BJ (cell line): ENCODE data around the gene SPTSSA. TPM values are rescaled to one million over a fixed set of nuclear protein-coding genes. Genes with fewer than 3 reads are reported as not detected.
"Not testable (repeated sequence)": the region's sequence is repeated elsewhere in the genome, so short reads cannot be mapped to it uniquely, and the experiment has no call there.

Experiments used
- CTCF ChIA-PET: fragments of 350-600 bp; formaldehyde crosslinking; extraction: SDS; loops from one replicate; lab custom pipeline; 2021; ENCODE audit warnings: antibody characterized with exemption, inconsistent platforms; lab: Yijun Ruan, JAX
- POLR2A ChIA-PET: fragments of 300-600 bp; sonication (Branson Sonifier 250); formaldehyde crosslinking; extraction: SDS; loops from one replicate; lab custom pipeline; 2021; ENCODE audit warnings: antibody characterized with exemption; lab: Charles Lee
- DNase-seq: peaks from one replicate; pipeline ENCODE4 v3.0.0-alpha.2; 2011; ENCODE audit warnings: low read depth
- H3K27me3 ChIP-seq: 2 replicates; pipeline ENCODE4 v1.6.0; 2011; ENCODE audit warnings: low read length; ENCODE audit not compliant: control insufficient read depth, insufficient read depth
- H3K36me3 ChIP-seq: 2 replicates; pipeline ENCODE4 v1.5.1; 2011; ENCODE audit warnings: low read length; ENCODE audit not compliant: control insufficient read depth, insufficient read depth
- H3K4me3 ChIP-seq: 2 replicates; pipeline ENCODE4 v1.5.1; 2011; ENCODE audit warnings: low read depth, mild to moderate bottlenecking, control low read depth, low read length
- CTCF ChIP-seq: IDR thresholded peaks from 2 replicates; pipeline ENCODE4 v1.5.1; 2011; ENCODE audit warnings: low read depth, mild to moderate bottlenecking, control low read depth, inconsistent platforms, low read length, moderate library complexity; ENCODE audit not compliant: insufficient read depth
- polyA plus RNA-seq: library from polyadenylated mRNA; depleted of rRNA; stranded (reverse); fragments of >200 nt; gene quantifications from 2 replicates; pipeline ENCODE4 v1.2.3, GENCODE V29; 2011

The SPTSSA gene
- polyA plus RNA-seq, 1 experiment, result 12.1 TPM

GRCh38 chr14:34438438-34438837, 23.6 kb downstream of the SPTSSA start:
- no peak for TF ChIP-seq CTCF
- DNase-seq, result no peak
- POLR2A ChIA-PET, result no interaction called here

GRCh38 chr14:34437729-34438080, 24.3 kb downstream of the SPTSSA start:
- Histone ChIP-seq H3K27me3 (no peaks in the 10 kb centered on the region), H3K4me3 (no peak overlapping the region), H3K36me3 (peaks cover 3% of the 10 kb centered on the region; the same call in 1 of the 2 replicates)
- ChIA-PET POLR2A (no interaction called here), CTCF (no interaction called here)
- no peak for DNase-seq
- no peak for TF ChIP-seq CTCF

More at GRCh38 chr14:34438438-34438837, 23.6 kb downstream of the SPTSSA start:
- Histone ChIP-seq H3K4me3 (no peak overlapping the region), H3K27me3 (no peaks in the 10 kb centered on the region), H3K36me3 (peaks cover 3% of the 10 kb centered on the region; the same call in 1 of the 2 replicates)
- CTCF ChIA-PET, result no interaction called here

GRCh38 chr14:34436960-34437728, 24.9 kb downstream of the SPTSSA start:
- no peak for TF ChIP-seq CTCF
- ChIA-PET CTCF (interaction anchor here (1.7 kb wide), 1 partner anchor 15 kb away, joined by 5 read pairs; no protein-coding TSS in a partner anchor), POLR2A (no interaction called here)
- no peak for DNase-seq
- Histone ChIP-seq H3K27me3 (no peaks in the 10 kb centered on the region), H3K4me3 (no peak overlapping the region), H3K36me3 (peaks cover 3% of the 10 kb centered on the region; the same call in 1 of the 2 replicates)

GRCh38 chr14:34436118-34436905, 25.7 kb downstream of the SPTSSA start:
- ChIA-PET POLR2A (no interaction called here), CTCF (interaction anchor here (1.7 kb wide), 1 partner anchor 15 kb away, joined by 5 read pairs; no protein-coding TSS in a partner anchor)
- Histone ChIP-seq H3K36me3 (peaks cover 3% of the 10 kb centered on the region; the same call in 1 of the 2 replicates), H3K27me3 (no peaks in the 10 kb centered on the region), H3K4me3 (no peak overlapping the region)
- no peak for DNase-seq
- no peak for TF ChIP-seq CTCF

GRCh38 chr14:34433957-34434356, 28.1 kb downstream of the SPTSSA start:
- no peak for TF ChIP-seq CTCF
- ChIA-PET POLR2A (no interaction called here), CTCF (no interaction called here)
- Histone ChIP-seq H3K27me3 (no peaks in the 10 kb centered on the region), H3K36me3 (peaks cover 3% of the 10 kb centered on the region; the same call in 1 of the 2 replicates), H3K4me3 (no peak overlapping the region)
- DNase-seq, result no peak

DNA sequence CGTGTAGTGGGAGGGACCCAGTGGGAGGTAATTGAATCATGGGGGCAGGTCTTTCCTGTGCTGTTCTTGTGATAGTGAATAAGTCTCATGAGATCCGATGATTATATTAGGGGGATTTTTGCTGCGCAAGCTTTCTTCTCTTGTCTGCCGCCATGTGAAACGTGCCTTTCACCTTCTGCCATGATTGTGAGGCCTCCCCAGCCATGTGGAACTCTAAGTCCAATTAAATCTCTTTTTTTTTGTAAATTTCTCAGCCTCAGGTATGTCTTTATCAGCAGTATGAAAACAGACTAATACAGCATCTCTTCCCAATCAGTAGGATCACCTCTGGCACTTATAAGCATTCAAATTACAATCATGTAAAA, 34.0 kb downstream of the SPTSSA start:
- POLR2A ChIA-PET, H3K36me3 ChIP-seq, CTCF ChIA-PET, DNase-seq, H3K27me3 ChIP-seq, H3K4me3 ChIP-seq: not testable (repeated sequence)
